Transverse colon (tissue), 4 donors: ENCODE results near the gene NLGN1. TPM values are rescaled to one million over a fixed set of nuclear protein-coding genes. Genes with fewer than 3 reads are reported as not detected.

Source experiments
- DNase-seq: peaks from one replicate; pipeline ENCODE4 v3.0.0-alpha.2; 2019
- H3K27ac ChIP-seq, 4 donors: fragments of 200-600 bp; sonication (generic); 2 replicates each; pipeline ENCODE4 v1.5.1; 2016 to 2018; ENCODE audit warnings: inconsistent platforms in 4 of 4
- H3K27me3 ChIP-seq: fragments of 200-600 bp; sonication (generic); 2 replicates; pipeline ENCODE4 v1.5.1; 2017; ENCODE audit warnings: inconsistent platforms
- H3K36me3 ChIP-seq, 4 donors: fragments of 200-600 bp; sonication (generic); 2 replicates each; pipeline ENCODE4 v1.5.1; 2017 to 2019; ENCODE audit warnings: inconsistent platforms in 4 of 4
- H3K4me1 ChIP-seq, 4 donors: fragments of 200-600 bp; sonication (generic); 2 replicates each; pipeline ENCODE4 v1.5.1; 2017 to 2020; ENCODE audit warnings: inconsistent platforms in 4 of 4
- H3K4me3 ChIP-seq, 4 donors: fragments of 200-600 bp; sonication (generic); 1 replicate in 1 of 4; 2 replicates in 3 of 4; pipeline versions ENCODE4 v1.5.1 to v1.6.1; 2017 to 2019; ENCODE audit warnings: inconsistent platforms in 4 of 4
- H3K9me3 ChIP-seq, 2 donors: fragments of 200-600 bp; sonication (generic); 2 replicates each; pipeline ENCODE4 v1.5.1; 2017 to 2019; ENCODE audit warnings: inconsistent platforms in 2 of 2
- CTCF ChIP-seq, 5 experiments: fragments of 200-600 bp in 3 of 5; fragments of 450-650 bp in 2 of 5; sonication (generic) in 3 of 5; IDR thresholded peaks; 1 replicate in 2 of 5; 2 replicates in 3 of 5; pipeline ENCODE4 v1.5.1; 2016 to 2017; ENCODE audit warnings: antibody characterized with exemption in 5 of 5, inconsistent platforms in 3 of 5, mild to moderate bottlenecking in 2 of 5, moderate library complexity in 1 of 5
- EP300 ChIP-seq: sonication (generic); formaldehyde crosslinking; IDR thresholded peaks from one replicate; pipeline ENCODE4 v1.6.1; 2017; ENCODE audit warnings: antibody characterized with exemption, low read depth
- POLR2A ChIP-seq: fragments of 450-650 bp; IDR thresholded peaks from one replicate; pipeline ENCODE4 v1.6.1; 2016; ENCODE audit warnings: antibody characterized with exemption, mild to moderate bottlenecking, moderate library complexity
- POLR2AphosphoS5 ChIP-seq, 3 donors: sonication (generic); formaldehyde crosslinking; IDR thresholded peaks; one replicate each; pipeline ENCODE4 v1.6.1; 2016; ENCODE audit warnings: antibody characterized with exemption in 3 of 3
- WGBS, 2 donors: methylation state at CpG; one replicate each; pipeline ENCODE4 v1.1.5; 2018; ENCODE audit warnings: low coverage in 1 of 2; 5-methylcytosine and 5-hydroxymethylcytosine counted together
- in situ Hi-C, 4 donors: fragments of 200-750 bp; cut with MboI; loops; one replicate each; pipeline versions ENCODE4 v1.15.0 to v1.15.1; 2017; ENCODE audit warnings: low sequenced_read_pairs in 3 of 4, low pct_ligation_motif_present in 1 of 4, low pct_unique_long_range_greater_than_20kb in 1 of 4
- intact Hi-C: fragments of 100-400 bp; cut with DNase I; formaldehyde crosslinking; loops from one replicate; pipeline ENCODE4 v1.15.1; 2023; ENCODE audit warnings: low total_unique reads
- total RNA-seq, 4 donors: library from RNA; depleted of rRNA; stranded (reverse); fragments of >200 nt; gene quantifications; one replicate each; pipeline ENCODE4 v1.1.0, GENCODE V29; 2016

Gene NLGN1
- total RNA-seq, 4 donors from 2014 or later = 0.40 to 5.2 (median 1.9) TPM; not detected in 1

DNA sequence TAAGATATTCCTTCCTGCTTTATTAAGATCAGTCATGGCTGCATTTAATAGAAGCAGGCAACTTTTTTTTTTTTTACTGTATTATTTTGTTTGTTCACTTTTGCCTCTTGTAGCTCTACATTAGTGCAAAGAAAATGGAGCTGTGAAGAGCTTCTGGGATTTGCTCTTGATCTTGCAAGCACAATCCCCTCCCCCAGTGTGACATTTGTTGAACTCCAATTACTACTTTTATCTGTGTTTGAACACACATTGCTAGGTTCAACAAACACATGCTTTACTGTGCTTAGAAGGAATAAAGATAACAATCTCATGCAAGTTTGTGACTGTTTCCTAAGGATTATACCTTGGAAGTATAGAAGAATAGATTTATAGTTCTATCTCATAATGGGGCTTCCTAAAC lies 648.8 kb downstream of the NLGN1 start:
- in situ Hi-C loops = no loop called here
- DNase-seq = no peak
- no peaks in the 10 kb centered on the region for H3K27me3 ChIP-seq
- intact Hi-C loops = no loop called here
- TF ChIP-seq CTCF (IDR thresholded peaks at IDR 0.05) = no peak
- TF ChIP-seq POLR2AphosphoS5 (IDR thresholded peaks at IDR 0.05) = no peak
- TF ChIP-seq POLR2A = no peak
- no peak for TF ChIP-seq EP300
- H3K4me3 ChIP-seq = no peak overlapping the region
- H3K27ac ChIP-seq = no peak overlapping the region
- H3K4me1 ChIP-seq = no peaks in the 10 kb centered on the region
- no peaks in the 10 kb centered on the region for H3K36me3 ChIP-seq
- H3K9me3 ChIP-seq = no peaks in the 10 kb centered on the region

- TF ChIP-seq CTCF (IDR thresholded peaks at IDR 0.05) = no peak
- no peak for TF ChIP-seq EP300
- no peak for TF ChIP-seq POLR2A
- no peak for TF ChIP-seq POLR2AphosphoS5 (IDR thresholded peaks at IDR 0.05)
- no peak for DNase-seq
- Histone ChIP-seq H3K4me3 (no peak overlapping the region), H3K27ac (no peak overlapping the region), H3K36me3 (no peaks in the 10 kb centered on the region), H3K4me1 (no peaks in the 10 kb centered on the region), H3K9me3 (no peaks in the 10 kb centered on the region), H3K27me3 (no peaks in the 10 kb centered on the region)
- intact Hi-C loops (no loop called here), in situ Hi-C loops (no loop called here)
- 73 to 82% methylated on average over 3 of the region's 3 CpGs for WGBS, 2 donors
Measured at GRCh38 chr3:174049472-174049871, 651.9 kb downstream of the NLGN1 start.

DNA sequence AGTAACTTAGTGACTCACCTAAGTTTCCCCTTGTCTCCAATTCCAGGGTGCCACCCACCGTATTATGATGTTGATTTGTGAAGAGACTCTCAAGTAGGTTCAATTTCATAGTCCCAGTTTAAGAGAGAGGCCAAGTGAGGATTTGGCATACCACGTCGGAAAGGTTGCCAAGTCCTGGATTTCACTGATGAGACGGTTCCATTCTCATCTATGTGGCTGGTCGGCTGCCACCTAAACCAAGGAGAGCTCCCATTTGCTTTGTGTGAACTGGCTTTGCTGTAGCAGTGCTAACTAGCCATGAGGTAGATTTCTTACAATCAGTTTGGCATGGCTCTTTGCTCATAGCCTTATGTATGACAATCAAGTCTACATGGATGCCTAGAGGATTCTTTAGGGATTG lies 653.6 kb downstream of the NLGN1 start:
- in situ Hi-C loops = no loop called here
- no peak for TF ChIP-seq POLR2AphosphoS5 (IDR thresholded peaks at IDR 0.05)
- no peak for TF ChIP-seq POLR2A
- TF ChIP-seq CTCF (IDR thresholded peaks at IDR 0.05) = no peak
- TF ChIP-seq EP300 = no peak
- DNase-seq = no peak
- no peaks in the 10 kb centered on the region for H3K27me3 ChIP-seq
- H3K4me1 ChIP-seq = no peaks in the 10 kb centered on the region
- intact Hi-C loops = no loop called here
- H3K4me3 ChIP-seq = no peak overlapping the region
- no peaks in the 10 kb centered on the region for H3K9me3 ChIP-seq
- no peaks in the 10 kb centered on the region for H3K36me3 ChIP-seq
- no peak overlapping the region for H3K27ac ChIP-seq
- WGBS, 2 donors = 71 to 90% methylated on average over 1 to 5 of the region's 5 CpGs

- intact Hi-C loops (no loop called here), in situ Hi-C loops (no loop called here)
- WGBS, 2 donors = 70 to 79% methylated on average over 3 to 4 of the region's 4 CpGs
- H3K4me1 ChIP-seq = no peaks in the 10 kb centered on the region
- DNase-seq = no peak
- H3K9me3 ChIP-seq = peaks cover 5 to 10% of the 10 kb centered on the region in 2 donors
- no peak overlapping the region for H3K27ac ChIP-seq
- no peaks in the 10 kb centered on the region for H3K36me3 ChIP-seq
- no peaks in the 10 kb centered on the region for H3K27me3 ChIP-seq
- TF ChIP-seq CTCF (IDR thresholded peaks at IDR 0.05) = no peak
- no peak for TF ChIP-seq POLR2A
- no peak for TF ChIP-seq EP300
- TF ChIP-seq POLR2AphosphoS5 (IDR thresholded peaks at IDR 0.05) = no peak
- H3K4me3 ChIP-seq = no peak overlapping the region
Measured at GRCh38 chr3:174058804-174059203, 661.3 kb downstream of the NLGN1 start.
